NCI-H1048 (cell line): Measurements from ENCODE around the gene DCLK2.

Experiments used
- DNase-seq: peaks from one replicate; lab custom pipeline; 2025; lab: John Stamatoyannopoulos, UW

Gene DCLK2

GRCh38 chr4:150069353-150069752 lies 8.9 kb upstream of the DCLK2 start:
- no peak for DNase-seq

- no peak for DNase-seq
Observed at GRCh38 chr4:150070464-150071170, 7.6 kb upstream of the DCLK2 start.

DNA sequence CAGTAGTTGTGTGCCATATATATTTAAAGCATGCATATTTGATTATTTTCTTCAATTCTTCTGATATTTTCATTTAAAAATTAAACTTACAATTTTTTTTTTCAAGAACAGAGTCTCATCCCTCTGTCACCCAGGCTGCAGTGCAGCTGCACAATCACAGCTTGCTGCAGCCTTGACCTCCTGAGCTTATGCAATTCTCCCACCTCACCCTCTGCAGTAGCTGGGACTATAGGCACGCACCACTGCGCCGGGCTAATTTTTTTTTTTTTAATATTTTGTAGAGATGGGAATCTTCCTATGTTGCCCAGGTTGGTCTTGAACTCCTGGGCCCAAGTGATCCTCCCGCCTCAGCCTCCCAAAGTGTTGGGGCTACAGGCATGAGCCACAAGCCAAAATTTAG lies 5.8 kb upstream of the DCLK2 start:
- DNase-seq, result no peak

DNA sequence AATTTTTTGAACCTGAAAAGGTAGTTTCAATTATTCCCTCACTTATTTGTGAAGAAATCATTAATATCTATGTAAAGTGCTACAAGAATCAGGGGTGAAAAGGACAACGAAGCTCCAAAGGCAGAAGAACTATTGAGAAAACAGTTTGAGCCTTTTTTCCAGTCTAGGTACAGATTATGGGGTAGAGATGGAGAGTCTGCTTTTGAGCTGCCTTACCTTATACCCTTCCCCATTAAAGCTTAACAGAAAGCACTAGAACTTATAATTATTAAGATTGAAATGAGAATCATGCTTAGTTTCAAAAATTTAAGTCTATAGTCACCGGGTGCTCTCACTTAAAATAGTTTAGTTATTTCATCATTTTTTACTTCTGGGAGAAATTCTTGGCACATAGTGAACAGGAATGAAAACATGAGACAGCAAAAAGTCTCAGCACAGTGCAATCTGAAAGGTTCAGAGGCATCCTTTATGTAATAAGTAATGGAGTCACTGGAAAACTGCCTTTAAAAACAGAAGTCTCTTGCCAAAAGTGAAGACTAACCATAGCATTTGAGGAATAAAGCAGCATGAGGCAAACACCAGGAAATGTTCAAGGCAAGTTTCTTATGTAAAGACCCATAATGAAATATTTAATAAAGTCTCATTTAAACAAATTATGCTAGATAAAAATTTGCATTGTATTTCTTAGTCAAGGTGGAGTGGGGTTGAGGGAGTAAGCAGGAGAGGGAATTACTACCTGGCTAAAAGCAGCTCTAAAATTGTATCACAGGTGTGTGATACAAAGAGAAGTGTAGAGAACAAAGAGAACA lies 5.1 kb upstream of the DCLK2 start:
- DNase-seq, result no peak

GRCh38 chr4:150074064-150074463 lies 4.2 kb upstream of the DCLK2 start:
- no peak for DNase-seq

DNA sequence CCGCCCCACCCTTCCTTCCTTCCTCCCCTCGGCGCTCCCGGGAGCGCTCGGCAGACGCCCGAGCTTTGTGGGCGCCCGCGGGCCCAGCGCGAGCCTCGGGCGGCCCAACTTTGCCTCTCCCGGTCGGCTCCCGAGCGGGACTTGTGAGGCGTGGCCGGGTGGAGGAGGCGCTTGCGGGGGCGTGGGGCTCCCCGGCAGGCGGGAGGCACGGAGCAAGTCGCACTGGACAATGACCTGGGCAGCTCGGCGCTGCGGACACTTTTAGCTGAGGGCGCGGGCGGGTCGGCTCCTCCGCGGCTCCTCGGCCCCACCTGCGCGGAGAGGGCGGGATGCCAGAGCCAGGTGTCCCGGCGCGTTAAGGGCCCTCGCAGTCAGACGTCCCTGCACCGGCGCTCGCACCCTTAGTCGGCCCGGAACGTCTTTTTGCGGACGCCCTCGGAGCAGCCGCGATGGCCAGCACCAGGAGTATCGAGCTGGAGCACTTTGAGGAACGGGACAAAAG lies 385 bp downstream of the DCLK2 start:
- DNase-seq, result no peak

DNA sequence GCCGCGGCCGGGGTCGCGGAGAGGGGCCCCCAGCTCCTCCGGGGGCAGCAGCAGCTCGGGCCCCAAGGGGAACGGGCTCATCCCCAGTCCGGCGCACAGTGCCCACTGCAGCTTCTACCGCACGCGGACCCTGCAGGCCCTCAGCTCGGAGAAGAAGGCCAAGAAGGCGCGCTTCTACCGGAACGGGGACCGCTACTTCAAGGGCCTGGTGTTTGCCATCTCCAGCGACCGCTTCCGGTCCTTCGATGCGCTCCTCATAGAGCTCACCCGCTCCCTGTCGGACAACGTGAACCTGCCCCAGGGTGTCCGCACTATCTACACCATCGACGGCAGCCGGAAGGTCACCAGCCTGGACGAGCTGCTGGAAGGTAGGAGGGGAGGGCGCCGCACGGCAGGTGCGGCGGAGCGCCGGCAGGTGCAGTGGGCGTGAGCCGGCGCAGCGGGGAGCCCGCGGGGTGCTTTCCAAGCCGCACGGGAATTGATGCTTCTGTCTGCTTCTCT lies 886 bp downstream of the DCLK2 start:
- no peak for DNase-seq

DNA sequence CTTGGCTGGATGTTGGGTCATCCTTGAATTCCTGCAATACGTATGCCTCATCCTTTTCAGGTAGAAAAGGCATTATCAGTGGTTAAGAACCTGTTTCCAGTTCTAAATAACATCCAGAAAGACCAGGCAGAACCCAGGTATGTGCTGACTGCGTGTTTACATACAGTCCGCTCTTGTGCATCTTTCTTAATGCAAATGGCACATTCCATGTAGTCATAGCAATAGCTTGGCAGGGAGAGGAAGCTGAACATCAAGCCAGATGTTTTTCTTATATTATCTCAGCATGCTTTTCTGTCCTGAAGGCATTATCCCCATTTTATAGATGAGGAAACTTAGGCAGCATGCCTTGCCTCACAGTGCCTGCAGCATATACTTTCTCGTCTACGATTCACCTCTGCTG lies 2.1 kb downstream of the DCLK2 start:
- no peak for DNase-seq

GRCh38 chr4:150080875-150081274 lies 2.6 kb downstream of the DCLK2 start:
- DNase-seq, result no peak

GRCh38 chr4:150082241-150082640 lies 4.0 kb downstream of the DCLK2 start:
- no peak for DNase-seq

DNA sequence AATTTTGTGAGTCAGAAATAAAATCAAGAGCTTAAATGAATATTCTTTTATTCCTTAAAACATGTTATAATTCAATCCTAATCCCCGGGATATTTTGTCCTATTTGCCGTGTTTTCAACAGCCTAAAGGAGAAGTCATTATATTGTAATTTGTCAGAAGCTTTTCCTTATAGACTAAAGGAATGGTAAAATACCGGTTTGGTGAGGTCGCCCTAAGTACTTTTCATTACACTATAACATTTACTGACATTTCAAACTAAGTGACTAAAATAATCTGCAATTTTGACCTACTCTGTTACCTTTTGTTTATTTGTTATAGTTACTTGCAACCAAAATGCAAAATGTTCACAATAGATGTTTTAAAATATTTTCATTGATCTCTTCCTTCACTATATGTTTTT lies 8.8 kb downstream of the DCLK2 start:
- DNase-seq, result no peak

GRCh38 chr4:150089732-150090131 lies 11.5 kb downstream of the DCLK2 start:
- DNase-seq, result no peak

GRCh38 chr4:150090836-150091235 lies 12.6 kb downstream of the DCLK2 start:
- DNase-seq, result no peak

- no peak for DNase-seq
Observed at GRCh38 chr4:150094676-150095075, 16.4 kb downstream of the DCLK2 start.

DNA sequence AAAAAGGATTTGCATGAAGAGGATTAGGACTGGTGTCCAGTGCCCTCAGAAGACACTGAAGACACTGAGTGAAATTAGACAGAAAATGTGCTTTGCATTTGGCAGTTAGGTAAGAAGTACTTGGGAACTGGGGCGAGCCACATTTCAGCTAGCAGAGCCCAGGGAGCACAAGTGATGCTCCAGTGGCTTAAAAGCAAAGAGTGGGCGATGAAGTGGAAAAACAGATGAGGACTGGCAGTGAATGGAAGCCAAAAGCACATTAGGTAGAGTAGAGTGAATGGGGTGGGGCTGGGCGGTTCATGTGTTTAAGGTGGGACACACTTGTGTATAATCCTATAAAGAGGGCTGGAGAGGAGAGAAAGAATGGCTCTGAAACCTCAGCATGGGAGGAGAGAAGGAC lies 18.4 kb downstream of the DCLK2 start:
- DNase-seq, result no peak

GRCh38 chr4:150098214-150098613 lies 20.0 kb downstream of the DCLK2 start:
- no peak for DNase-seq

DNA sequence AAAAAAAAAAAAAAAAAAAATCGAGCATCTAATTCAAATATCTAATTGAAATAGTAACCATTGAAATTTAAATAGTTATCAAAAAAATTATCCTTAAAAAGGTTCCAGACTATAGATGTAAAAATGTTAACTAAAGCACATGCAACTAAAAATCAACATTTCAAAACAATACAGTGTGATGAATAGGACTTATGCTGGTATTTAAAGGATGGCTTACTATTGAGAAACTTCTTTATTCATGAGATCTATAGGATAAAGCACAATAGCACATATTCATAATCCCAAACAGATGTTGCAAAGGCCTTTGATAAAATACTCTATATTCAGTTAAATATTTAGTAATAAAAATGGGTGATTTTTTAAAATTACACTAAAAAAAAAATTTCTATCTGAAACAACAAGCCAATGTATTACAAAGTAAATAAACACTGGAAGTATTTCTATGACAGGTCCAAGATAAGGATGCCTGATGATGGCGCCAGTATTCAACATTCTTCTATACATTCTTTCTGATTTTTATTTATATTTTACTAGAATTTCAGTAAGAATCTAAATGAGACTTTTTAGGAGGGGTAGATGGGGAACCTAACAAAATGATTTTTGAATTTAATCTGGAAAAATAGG lies 26.3 kb downstream of the DCLK2 start:
- no peak for DNase-seq

DNA sequence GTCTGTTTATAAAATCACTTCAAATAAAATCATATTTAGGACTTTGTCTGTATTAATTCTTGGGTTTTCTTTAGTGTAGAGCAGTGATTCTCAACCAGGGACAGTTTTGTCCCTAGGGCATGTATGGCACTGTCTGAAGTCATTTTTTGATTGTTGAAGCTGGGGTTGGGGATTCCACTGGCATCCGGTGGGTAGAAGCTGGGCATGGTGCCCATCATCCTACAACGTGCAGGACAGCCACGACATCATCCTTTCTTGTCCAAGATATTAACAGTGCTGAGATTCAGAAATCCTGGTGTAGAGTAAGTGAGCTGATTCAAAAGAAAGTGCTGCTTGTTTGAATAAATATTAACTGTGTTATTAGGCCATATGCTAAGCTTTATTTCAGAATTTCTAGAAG lies 28.6 kb downstream of the DCLK2 start:
- DNase-seq, result no peak

DNA sequence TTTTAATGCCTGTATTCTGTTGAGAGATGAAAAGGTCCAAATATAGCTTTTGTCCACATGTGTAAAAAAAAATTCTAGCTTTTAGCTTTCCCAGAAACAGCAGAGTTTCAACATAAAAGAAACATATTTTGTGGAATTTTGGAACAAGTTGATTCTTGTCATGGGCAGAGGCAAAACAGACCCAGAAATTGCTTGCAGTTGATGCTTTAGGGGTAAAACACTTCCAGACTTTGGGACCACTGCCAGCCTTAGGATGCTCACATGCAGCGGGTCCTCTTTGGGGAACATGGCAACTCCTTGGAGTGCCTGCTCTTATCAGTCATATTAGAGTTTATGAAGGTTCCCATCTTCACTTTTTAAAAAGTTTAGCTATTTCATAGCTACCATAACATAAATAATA lies 30.4 kb downstream of the DCLK2 start:
- DNase-seq, result no peak

- DNase-seq, result no peak
Observed at GRCh38 chr4:150114641-150115040, 36.4 kb downstream of the DCLK2 start.

DNA sequence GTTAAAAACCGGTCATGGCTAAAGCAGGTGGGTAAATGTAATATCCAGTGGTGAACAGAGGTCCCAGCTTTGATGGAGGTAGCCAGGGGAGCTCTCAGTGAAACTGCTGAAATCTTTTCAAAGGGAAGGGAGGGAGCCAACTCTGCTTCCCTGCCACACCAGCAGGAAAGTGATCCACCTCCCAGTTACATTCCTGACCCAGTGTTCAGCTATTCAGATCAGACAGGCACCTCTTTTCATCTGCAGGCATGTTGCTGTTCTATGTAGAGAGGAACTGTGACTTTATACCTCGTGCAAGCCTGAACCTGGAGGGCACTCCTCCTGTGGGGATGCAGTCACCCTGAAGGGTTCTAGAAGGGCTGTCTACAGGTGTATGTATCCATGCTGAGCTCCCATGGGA lies 37.6 kb downstream of the DCLK2 start:
- no peak for DNase-seq

DNA sequence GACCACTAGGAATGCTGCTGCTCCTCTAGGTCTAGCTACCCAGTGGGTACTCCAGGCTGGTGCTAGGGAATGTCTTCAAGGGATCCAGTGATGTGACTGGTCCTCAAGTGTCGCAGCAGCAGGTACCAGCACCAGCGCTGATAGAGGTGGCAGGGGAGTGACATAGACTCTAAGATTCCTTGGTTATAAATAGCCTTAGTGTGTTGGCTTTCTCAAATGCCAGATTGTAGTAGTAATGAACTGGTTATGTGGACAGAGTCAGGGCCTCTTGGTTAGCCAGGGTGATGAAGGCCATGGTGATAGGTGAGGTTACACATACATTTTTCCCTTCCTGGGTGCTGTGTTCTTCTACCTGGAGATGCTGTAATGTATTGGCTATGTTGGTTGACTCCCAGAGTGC lies 38.3 kb downstream of the DCLK2 start:
- DNase-seq, result no peak

- DNase-seq, result no peak
Observed at GRCh38 chr4:150117094-150117493, 38.8 kb downstream of the DCLK2 start.
